Gastrocnemius medialis (tissue), 4 donors: ENCODE results near the gene NPAS1. TPM values are rescaled to one million over a fixed set of nuclear protein-coding genes. Genes with fewer than 3 reads are reported as not detected.
A peak's percentile ranks its signal among the peaks of the same experiment; 100 is the strongest.

ENCODE experiments used
- ATAC-seq, 2 donors: fragments of 150-250 bp; one replicate each; pipeline ENCODE4 v1.9.1; 2016
- DNase-seq, 2 donors: peaks; one replicate each; pipeline ENCODE4 v3.0.0-alpha.2; 2019
- H3K27ac ChIP-seq, 4 donors: fragments of 200-600 bp; sonication (generic); 1 replicate in 1 of 4; 2 replicates in 3 of 4; pipeline ENCODE4 v1.5.1; 2016 to 2018; ENCODE audit warnings: mild to moderate bottlenecking in 2 of 4, moderate library complexity in 1 of 4
- H3K27me3 ChIP-seq, 3 donors: fragments of 200-600 bp; sonication (generic) in 2 of 3; 1 replicate in 1 of 3; 2 replicates in 2 of 3; pipeline versions ENCODE4 v1.5.1 to v1.6.0; 2016 to 2019; ENCODE audit warnings: mild to moderate bottlenecking in 1 of 3, moderate library complexity in 1 of 3
- H3K36me3 ChIP-seq, 2 donors: fragments of 200-600 bp; sonication (generic) in 1 of 2; one replicate each; pipeline ENCODE4 v1.5.1; 2017 to 2018
- H3K4me1 ChIP-seq, 2 donors: fragments of 200-600 bp; sonication (generic) in 1 of 2; one replicate each; pipeline ENCODE4 v1.5.1; 2016 to 2017; ENCODE audit warnings: mild to moderate bottlenecking in 2 of 2
- H3K4me3 ChIP-seq, 4 donors: fragments of 200-600 bp; sonication (generic) in 3 of 4; 1 replicate in 1 of 4; 2 replicates in 3 of 4; pipeline ENCODE4 v1.5.1; 2016 to 2019; ENCODE audit warnings: mild to moderate bottlenecking in 2 of 4
- H3K9me3 ChIP-seq, 3 donors: fragments of 200-600 bp; sonication (generic) in 2 of 3; 1 replicate in 1 of 3; 2 replicates in 2 of 3; pipeline ENCODE4 v1.5.1; 2016 to 2019
- POLR2A ChIP-seq, 2 donors: fragments of 450-650 bp; IDR thresholded peaks; one replicate each; pipeline ENCODE4 v1.6.1; 2017; ENCODE audit warnings: antibody characterized with exemption in 2 of 2, mild to moderate bottlenecking in 2 of 2, moderate library complexity in 2 of 2
- in situ Hi-C, 4 donors: fragments of 200-750 bp; cut with MboI; loops; one replicate each; pipeline versions ENCODE4 v1.15.0 to v1.8.0; 2017; ENCODE audit warnings: low sequenced_read_pairs in 4 of 4
- intact Hi-C: fragments of 100-400 bp; cut with DNase I; formaldehyde crosslinking; loops from one replicate; pipeline ENCODE4 v1.15.1; 2023; ENCODE audit warnings: low total_unique reads
- total RNA-seq, 4 donors: library from RNA; depleted of rRNA; stranded (reverse); fragments of >200 nt; gene quantifications; one replicate each; pipeline versions ENCODE4 v1.1.0 to v1.2.3, GENCODE V29; 2016
- TF ChIP-seq, protein P1 (sequence below), 5 experiments: fragments of 450-650 bp in 3 of 5; fragments of 200-600 bp in 2 of 5; sonication (generic) in 2 of 5; IDR thresholded peaks in 4 of 5; conservative IDR thresholded peaks in 1 of 5; 1 replicate in 4 of 5; 2 replicates in 1 of 5; pipeline ENCODE4 v1.5.1; 2016 to 2019; ENCODE audit warnings: antibody characterized with exemption in 5 of 5, mild to moderate bottlenecking in 3 of 5, moderate library complexity in 3 of 5

The NPAS1 gene
- total RNA-seq, 4 donors from 2014 or later = 0.61 to 1.1 TPM; not detected in 2

DNA sequence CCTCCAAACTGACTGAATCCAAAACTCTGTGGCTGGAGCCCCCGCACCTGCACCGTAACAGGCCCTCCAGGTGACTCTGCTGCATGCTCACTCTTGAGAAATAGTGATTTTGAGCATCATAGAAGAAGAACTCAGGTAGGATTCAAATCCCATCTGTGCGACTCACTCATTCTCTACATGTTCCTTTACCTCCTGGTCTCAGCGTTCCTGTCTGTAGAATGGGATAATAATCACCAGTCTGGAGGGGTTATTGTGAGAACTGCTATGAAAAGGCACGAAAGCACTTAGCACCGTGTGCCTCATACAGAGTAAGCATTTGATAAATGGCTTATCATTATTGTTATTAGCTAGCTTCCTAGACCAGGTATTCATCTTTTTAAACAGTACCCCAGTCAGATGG, 36.5 kb upstream of the NPAS1 start:
- no peak overlapping the region for H3K4me3 ChIP-seq
- no peaks in the 10 kb centered on the region for H3K27me3 ChIP-seq
- H3K9me3 ChIP-seq = no peaks in the 10 kb centered on the region
- H3K36me3 ChIP-seq = no peaks in the 10 kb centered on the region
- peaks cover 53 to 66% of the 10 kb centered on the region in 2 donors for H3K4me1 ChIP-seq
- no peak for DNase-seq
- peak overlapping the region in 3 of 4 donors; percentile 1 to 87 (median 87) for H3K27ac ChIP-seq
- ATAC-seq = no peak
- TF ChIP-seq, protein P1, sequence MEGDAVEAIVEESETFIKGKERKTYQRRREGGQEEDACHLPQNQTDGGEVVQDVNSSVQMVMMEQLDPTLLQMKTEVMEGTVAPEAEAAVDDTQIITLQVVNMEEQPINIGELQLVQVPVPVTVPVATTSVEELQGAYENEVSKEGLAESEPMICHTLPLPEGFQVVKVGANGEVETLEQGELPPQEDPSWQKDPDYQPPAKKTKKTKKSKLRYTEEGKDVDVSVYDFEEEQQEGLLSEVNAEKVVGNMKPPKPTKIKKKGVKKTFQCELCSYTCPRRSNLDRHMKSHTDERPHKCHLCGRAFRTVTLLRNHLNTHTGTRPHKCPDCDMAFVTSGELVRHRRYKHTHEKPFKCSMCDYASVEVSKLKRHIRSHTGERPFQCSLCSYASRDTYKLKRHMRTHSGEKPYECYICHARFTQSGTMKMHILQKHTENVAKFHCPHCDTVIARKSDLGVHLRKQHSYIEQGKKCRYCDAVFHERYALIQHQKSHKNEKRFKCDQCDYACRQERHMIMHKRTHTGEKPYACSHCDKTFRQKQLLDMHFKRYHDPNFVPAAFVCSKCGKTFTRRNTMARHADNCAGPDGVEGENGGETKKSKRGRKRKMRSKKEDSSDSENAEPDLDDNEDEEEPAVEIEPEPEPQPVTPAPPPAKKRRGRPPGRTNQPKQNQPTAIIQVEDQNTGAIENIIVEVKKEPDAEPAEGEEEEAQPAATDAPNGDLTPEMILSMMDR (IDR thresholded peaks at IDR 0.05 in 4 of 5, conservative IDR thresholded peaks at IDR 0.05 in 1 of 5) = no peak
- no peak for TF ChIP-seq POLR2A (IDR thresholded peaks at IDR 0.05)
- in situ Hi-C loops = loop anchor here in 3 of 4 donors (5.0 to 25.0 kb wide), 2 partner anchors 56 to 221 kb away; no protein-coding TSS in a partner anchor
- intact Hi-C loops = no loop called here

DNA sequence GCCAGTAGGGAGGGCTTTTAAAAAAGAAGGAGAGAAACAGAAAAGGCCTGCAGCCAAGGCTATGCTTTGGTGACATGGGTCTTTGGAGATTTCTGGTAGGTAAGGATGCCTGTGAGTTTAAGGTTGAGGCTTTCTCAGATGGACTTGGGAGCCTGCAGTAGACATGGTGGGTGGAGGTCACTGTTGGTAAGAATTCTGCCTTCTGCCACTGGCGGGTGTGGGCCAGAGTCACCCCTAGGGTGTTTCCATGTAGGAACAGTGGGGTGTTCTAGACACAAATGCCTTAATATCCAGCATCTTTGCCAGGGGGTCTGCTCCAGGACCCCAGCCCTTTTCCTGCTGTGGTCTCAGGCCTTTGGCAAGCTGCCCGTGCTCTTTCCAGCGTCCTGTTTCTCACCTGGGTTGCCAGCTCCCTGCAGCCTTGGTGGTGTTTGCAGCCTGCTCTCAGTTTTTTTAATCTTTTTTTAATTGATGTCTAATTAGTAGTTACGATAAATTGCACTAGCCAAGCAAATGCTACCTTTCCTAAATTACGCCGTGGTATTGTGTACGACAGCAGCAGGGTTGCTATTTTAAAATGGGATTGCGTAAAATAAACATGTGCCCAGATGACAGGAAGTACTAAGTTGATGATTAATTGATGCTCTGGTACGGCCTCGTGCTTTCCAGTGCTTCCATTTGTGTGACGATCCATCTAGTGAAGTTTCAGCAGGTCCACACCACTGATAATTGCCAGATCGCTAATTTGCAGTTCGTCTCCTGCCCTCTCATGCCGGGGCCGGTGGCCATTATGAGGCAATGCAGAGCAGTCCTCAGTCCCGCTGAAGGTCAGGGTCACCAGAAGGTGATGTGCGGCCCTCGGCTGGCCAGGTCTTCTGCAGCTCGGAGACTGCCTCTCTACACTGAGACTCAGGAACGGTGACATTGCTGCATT, 35.3 kb upstream of the NPAS1 start:
- H3K27ac ChIP-seq = peak overlapping the region; percentile 79 to 88 (median 87)
- no peaks in the 10 kb centered on the region for H3K27me3 ChIP-seq
- ATAC-seq (peak; percentile 98 to 99), DNase-seq (peak; percentile 70 to 75)
- H3K4me1 ChIP-seq = peaks cover 42 to 54% of the 10 kb centered on the region in 2 donors
- H3K36me3 ChIP-seq = no peaks in the 10 kb centered on the region
- in situ Hi-C loops = loop anchor here in 3 of 4 donors (5.0 to 25.0 kb wide), 2 partner anchors 57 to 222 kb away; no protein-coding TSS in a partner anchor
- intact Hi-C loops = loop anchor here (5.0 kb wide), 1 partner anchor 57 kb away; no protein-coding TSS in a partner anchor
- TF ChIP-seq, protein P1 (IDR thresholded peaks at IDR 0.05 in 4 of 5, conservative IDR thresholded peaks at IDR 0.05 in 1 of 5) = no peak
- TF ChIP-seq POLR2A (IDR thresholded peaks at IDR 0.05) = peak in 1 of 2 donors; percentile 29
- H3K9me3 ChIP-seq = no peaks in the 10 kb centered on the region
- H3K4me3 ChIP-seq = peak overlapping the region in 2 of 4 donors; percentile 6 to 38

DNA sequence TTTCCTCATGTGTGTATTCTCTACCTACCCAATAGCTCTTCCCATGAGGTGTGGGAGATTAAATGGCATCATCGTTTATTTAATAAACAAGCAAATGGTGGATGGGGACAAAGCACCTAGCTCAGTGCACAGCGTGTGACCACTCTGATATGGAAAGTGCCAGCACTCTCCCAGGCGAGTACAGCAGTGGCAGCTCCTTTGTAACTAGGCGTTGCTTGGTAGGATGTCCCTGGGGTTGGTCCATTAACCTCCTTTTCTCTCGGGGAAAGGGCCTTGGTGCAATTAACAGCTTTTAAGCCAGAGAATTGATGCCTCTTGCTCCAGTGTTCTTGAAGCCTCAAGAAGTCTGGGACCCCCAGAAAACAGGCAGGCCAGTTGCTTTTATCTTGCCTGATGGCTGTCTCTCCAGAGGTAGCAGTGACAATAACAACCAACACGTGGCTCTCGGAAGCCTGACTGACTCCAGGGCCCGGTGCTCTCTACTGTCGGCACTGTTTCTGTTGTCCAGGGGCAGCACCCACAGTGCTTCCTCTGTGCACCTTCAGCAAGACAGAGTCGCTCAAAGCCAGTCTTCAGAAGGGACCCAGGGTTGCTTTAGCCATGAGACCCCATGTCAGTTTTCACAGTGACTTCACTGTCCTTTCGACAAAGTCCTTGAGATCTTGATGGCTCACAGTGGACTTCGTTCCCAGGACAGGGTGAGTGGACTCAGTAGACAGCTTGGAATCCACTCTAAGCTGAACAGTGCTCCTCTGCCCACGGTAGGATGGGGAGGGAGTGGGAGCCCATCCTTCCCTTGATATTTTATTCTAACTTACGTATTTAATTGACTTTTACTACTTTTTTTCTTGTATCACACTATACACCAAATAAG, 33.9 kb upstream of the NPAS1 start:
- intact Hi-C loops (loop anchor here (5.0 kb wide), 1 partner anchor 58 kb away; no protein-coding TSS in a partner anchor), in situ Hi-C loops (loop anchor here in 2 of 4 donors (25.0 kb wide), 1 partner anchor 223 kb away; no protein-coding TSS in a partner anchor)
- Histone ChIP-seq H3K27me3 (no peaks in the 10 kb centered on the region), H3K36me3 (no peaks in the 10 kb centered on the region), H3K4me3 (no peak overlapping the region), H3K9me3 (no peaks in the 10 kb centered on the region), H3K4me1 (peaks cover 42 to 47% of the 10 kb centered on the region in 2 donors), H3K27ac (peak overlapping the region in 3 of 4 donors; percentile 79 to 87 (median 87))
- DNase-seq (no peak), ATAC-seq (no peak)
- TF ChIP-seq, protein P1 (IDR thresholded peaks at IDR 0.05 in 4 of 5, conservative IDR thresholded peaks at IDR 0.05 in 1 of 5) = no peak
- no peak for TF ChIP-seq POLR2A (IDR thresholded peaks at IDR 0.05)

GRCh38 chr19:46988614-46989230, 30.9 kb upstream of the NPAS1 start:
- TF ChIP-seq POLR2A (IDR thresholded peaks at IDR 0.05) = no peak
- TF ChIP-seq, protein P1 (IDR thresholded peaks at IDR 0.05 in 4 of 5, conservative IDR thresholded peaks at IDR 0.05 in 1 of 5) = no peak
- ATAC-seq = no peak
- Histone ChIP-seq H3K4me3 (no peak overlapping the region), H3K4me1 (peaks cover 36 to 42% of the 10 kb centered on the region in 2 donors), H3K27me3 (no peaks in the 10 kb centered on the region), H3K9me3 (no peaks in the 10 kb centered on the region), H3K36me3 (no peaks in the 10 kb centered on the region), H3K27ac (no peak overlapping the region)
- no peak for DNase-seq
- in situ Hi-C loops = loop anchor here in 2 of 4 donors (25.0 kb wide), 1 partner anchor 226 kb away; no protein-coding TSS in a partner anchor
- intact Hi-C loops = loop anchor here (5.0 kb wide), 1 partner anchor 61 kb away; no protein-coding TSS in a partner anchor
